NCI-H146 (cell line): Measurements from ENCODE around the gene DRC1.

Experiments
- DNase-seq: peaks from one replicate; lab custom pipeline; 2025; lab: John Stamatoyannopoulos, UW

The DRC1 gene

DNA sequence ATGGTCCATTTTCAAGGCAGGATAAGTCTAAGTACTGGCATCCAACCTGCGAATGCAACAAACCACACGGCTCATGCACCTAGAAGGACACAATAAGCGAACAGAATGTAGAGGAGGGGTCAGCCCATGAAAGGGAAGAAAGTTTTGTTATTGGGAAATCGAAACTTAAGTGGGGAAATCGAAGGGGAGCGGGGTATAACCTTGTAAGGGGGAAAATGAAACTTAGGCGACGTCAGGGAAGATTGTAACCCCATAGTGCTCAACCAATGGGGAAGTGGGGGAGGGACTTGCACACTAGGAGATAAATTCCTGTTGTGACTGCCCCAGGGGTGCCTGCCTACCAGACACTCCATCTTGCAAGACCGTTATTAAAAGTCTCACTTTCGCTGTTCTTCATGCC is 91.8 kb downstream of the DRC1 start:
- DNase-seq, result no peak

DNA sequence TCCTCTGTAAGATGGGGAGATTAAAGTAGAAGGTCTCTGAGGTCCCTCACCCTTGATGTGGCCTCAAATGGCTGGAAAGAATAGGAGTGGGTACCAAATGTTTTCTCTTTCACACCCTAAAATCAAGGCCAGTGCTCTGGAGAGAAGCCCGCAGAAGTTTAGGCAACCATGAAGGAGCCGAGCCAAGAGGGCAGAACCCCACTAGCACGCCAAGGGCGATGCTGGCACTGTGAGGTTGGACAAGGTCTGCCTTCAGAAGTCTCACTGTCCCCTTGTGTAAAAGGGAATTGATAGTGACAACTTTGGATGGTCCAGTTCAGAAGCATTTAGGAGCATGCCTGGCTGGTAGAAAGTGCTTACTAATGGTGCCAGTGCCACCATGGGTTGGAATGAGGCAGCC is 92.5 kb downstream of the DRC1 start:
- no peak for DNase-seq

DNA sequence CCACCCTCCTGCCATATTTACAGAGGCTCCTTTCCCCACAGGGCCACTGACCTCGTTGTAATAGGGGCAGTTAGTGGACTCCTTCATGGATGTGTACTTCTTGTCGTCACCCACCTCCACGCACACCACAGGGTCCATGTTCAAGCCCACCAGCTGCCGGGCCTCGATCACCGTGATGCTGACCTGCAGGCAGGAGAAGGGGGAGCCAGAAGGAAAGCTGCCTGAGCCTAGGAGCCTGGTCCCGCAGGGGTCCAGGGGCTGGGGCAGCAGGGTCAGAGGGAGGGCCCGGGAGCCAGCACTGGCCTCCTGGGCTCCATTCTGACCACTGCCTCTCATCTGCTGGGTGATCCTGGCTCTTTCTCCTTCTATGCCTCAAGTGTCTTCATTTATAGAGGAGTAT is 93.2 kb downstream of the DRC1 start:
- no peak for DNase-seq

DNA sequence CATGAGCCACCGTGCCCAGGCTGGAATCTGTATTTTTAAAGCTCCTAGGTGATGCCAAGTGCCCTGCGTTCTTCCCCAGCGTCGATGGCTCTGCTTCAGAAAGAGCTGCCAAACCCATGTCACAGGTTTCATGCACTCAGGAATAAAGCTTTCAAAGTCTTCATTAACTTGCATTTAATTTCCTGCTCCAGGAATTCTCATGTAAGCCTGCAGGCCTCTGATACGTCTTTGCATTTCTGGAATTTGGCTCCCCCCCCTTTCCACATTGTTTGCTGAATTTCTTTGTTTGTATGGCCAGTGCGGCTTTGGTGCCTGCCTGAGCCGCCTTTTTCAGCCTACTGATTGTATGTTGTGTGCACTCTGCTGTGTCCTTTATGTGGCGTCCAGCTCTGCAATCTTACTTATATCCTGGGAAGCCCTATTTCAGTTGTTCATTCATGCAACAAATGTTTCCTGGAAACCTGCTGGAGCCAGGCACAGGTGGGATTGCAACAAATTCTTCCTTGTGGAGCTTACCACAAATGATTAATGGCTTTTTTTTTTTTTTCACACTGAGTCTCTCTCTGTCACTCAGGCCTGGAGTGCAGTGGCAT is 94.1 kb downstream of the DRC1 start:
- peak; percentile 25 for DNase-seq

DNA sequence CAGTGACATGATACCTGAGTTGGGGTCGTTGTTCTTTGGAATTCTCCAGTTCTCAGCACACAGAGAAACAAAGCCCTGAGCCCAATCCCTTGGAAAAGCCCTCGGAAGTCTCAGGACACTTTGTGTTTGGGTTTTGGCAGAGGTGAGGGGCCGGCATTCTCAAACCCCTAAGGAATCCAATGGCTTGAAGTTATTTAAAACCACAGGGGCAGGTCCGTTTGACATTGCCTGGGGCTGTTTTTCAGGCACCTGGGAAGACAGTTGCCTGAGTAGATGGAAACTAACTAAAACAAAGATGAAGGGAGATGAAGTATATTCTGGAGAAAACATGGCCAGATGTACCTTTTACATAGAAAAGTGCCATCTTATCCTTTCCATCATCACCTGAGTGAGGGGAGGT is 98.7 kb downstream of the DRC1 start:
- DNase-seq, result no peak

DNA sequence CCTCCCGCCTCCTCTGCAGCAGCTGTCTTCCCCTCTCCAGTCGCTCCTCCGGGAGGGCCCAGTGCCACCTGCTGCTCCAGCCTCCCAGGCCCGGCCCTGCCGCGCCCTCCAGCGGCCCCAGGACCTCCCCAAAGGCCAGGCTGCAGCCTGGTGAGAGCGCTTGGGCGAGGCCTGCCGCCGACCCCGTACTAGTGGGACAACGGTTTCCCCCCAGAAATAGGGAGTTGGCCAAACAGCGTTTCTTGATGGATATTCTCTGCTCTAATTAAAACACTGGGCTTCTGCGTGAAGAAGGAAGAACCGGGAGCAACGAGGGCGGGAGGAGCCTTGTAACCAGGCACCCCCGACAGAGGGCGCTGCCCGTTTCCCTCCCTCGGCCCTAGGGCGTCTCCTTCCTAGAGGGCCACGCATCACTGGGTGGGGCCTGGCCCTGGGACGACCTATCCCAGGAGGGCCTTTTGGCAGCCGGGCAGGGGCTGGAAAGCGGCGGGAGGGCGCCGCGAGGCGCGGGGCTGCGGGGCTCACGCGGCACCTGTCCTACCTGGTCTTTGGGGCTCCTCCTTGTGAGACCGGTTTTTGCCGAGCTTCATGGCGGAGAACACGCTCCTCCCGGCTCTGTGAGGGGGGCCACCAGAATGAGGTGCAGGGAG is 101.6 kb downstream of the DRC1 start:
- peak; percentile 95 for DNase-seq

DNA sequence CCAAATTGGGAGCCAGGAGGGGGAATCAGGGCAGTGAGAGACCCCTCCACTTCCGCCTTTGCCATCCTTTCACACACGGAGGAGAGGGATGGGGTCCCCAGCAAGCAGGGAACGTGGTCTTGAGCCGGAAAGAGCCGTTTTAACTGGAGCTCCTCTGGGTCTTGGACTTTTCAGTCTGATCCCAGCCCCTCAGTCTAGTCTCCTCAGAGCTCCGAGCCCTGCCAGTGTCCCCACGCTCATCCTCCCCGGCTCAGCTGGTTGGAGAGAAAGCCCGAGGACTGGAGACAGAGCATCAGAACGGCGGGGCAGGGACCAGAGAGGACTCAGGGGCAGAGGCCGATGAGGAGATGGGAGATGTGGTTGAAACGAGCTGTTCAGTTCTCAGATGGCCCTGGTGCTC is 102.3 kb downstream of the DRC1 start:
- peak; percentile 43 for DNase-seq

DNA sequence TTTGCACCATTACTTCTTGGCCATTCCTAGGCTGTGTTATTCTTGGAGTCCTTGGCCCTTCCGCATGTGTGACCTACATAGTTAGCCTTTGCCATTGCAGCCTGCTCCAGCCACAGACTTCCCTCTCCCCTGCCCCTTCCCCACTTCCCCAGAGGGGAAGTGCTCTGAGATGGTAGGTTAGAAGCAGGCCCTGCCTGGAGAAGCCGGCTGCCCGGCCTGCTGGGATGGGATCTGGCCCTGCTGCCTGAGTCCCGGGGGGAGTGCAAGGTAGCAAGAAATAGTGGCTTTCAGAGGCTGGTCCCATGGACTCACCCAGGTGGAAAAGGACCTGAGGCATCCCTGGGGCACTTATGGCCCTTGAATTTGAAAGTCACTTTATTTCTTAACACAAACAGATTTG is 104.6 kb downstream of the DRC1 start:
- no peak for DNase-seq
